Large intestine (tissue), 3 donors: ENCODE data around the gene GRIP2. TPM values are rescaled to one million over a fixed set of nuclear protein-coding genes. Genes with fewer than 3 reads are reported as not detected.

ENCODE experiments used
- DNase-seq, 2 donors: peaks; one replicate each; pipeline versions ENCODE4 v3.0.0 to v3.0.0-alpha.2; 2013
- H3K27ac ChIP-seq: one replicate; pipeline ENCODE4 v1.5.1; 2013; ENCODE audit warnings: low read length
- H3K27me3 ChIP-seq: 2 replicates; pipeline ENCODE4 v1.6.1; 2013; ENCODE audit warnings: low read length; ENCODE audit not compliant: control insufficient read depth, insufficient read depth
- H3K36me3 ChIP-seq: 2 replicates; pipeline ENCODE4 v1.6.1; 2013; ENCODE audit warnings: low read length; ENCODE audit not compliant: control insufficient read depth, insufficient read depth
- H3K4me1 ChIP-seq: one replicate; pipeline ENCODE4 v1.6.1; 2013; ENCODE audit warnings: low read length; ENCODE audit not compliant: control insufficient read depth, insufficient read depth
- H3K4me3 ChIP-seq: one replicate; pipeline ENCODE4 v1.5.1; 2013; ENCODE audit warnings: low read length
- H3K9me3 ChIP-seq: one replicate; pipeline ENCODE4 v1.6.1; 2013; ENCODE audit warnings: mild to moderate bottlenecking, low read depth, low read length, moderate library complexity; ENCODE audit not compliant: control insufficient read depth
- WGBS: methylation state at CpG from one replicate; pipeline ENCODE4 v1.1.5; 2013; ENCODE audit warnings: low lambda C conversion rate; ENCODE audit not compliant: insufficient coverage; 5-methylcytosine and 5-hydroxymethylcytosine counted together
- polyA plus RNA-seq: library from polyadenylated mRNA; unstranded; fragments of 120-200 nt; gene quantifications from one replicate; pipeline ENCODE4 v1.2.1, GENCODE V29; 2013

GRIP2 gene
- polyA plus RNA-seq, 1 donor, result 1.1 TPM

GRCh38 chr3:14486460-14486859 lies 53.7 kb downstream of the GRIP2 start:
- no CpG with 5 or more reads among the region's 5 CpGs for WGBS
- H3K4me3 ChIP-seq, result no peak overlapping the region
- H3K4me1 ChIP-seq, result no peaks in the 10 kb centered on the region
- peaks cover 64% of the 10 kb centered on the region for H3K36me3 ChIP-seq
- no peak overlapping the region for H3K27ac ChIP-seq
- no peaks in the 10 kb centered on the region for H3K27me3 ChIP-seq
- DNase-seq, result no peak
- H3K9me3 ChIP-seq, result no peaks in the 10 kb centered on the region

- H3K4me1 ChIP-seq, result no peaks in the 10 kb centered on the region
- no peak overlapping the region for H3K27ac ChIP-seq
- no CpG with 5 or more reads among the region's 3 CpGs for WGBS
- DNase-seq, result no peak
- no peaks in the 10 kb centered on the region for H3K9me3 ChIP-seq
- no peaks in the 10 kb centered on the region for H3K27me3 ChIP-seq
- peaks cover 68% of the 10 kb centered on the region for H3K36me3 ChIP-seq
- H3K4me3 ChIP-seq, result no peak overlapping the region
Measured at GRCh38 chr3:14485981-14486380, 54.2 kb downstream of the GRIP2 start.

- H3K4me3 ChIP-seq, result no peak overlapping the region
- H3K27ac ChIP-seq, result no peak overlapping the region
- no peaks in the 10 kb centered on the region for H3K9me3 ChIP-seq
- no peaks in the 10 kb centered on the region for H3K27me3 ChIP-seq
- no peak for DNase-seq
- WGBS, result 100% methylated on average over 2 of the region's 17 CpGs
- no peaks in the 10 kb centered on the region for H3K4me1 ChIP-seq
- peaks cover 75% of the 10 kb centered on the region for H3K36me3 ChIP-seq
Measured at GRCh38 chr3:14484741-14485140, 55.4 kb downstream of the GRIP2 start.

- Histone ChIP-seq H3K27me3 (no peaks in the 10 kb centered on the region), H3K27ac (no peak overlapping the region), H3K4me1 (no peaks in the 10 kb centered on the region), H3K9me3 (no peaks in the 10 kb centered on the region), H3K4me3 (no peak overlapping the region), H3K36me3 (peaks cover 79% of the 10 kb centered on the region)
- no CpG with 5 or more reads among the region's 1 CpG for WGBS
- no peak for DNase-seq
Measured at GRCh38 chr3:14483286-14483685, 56.9 kb downstream of the GRIP2 start.

GRCh38 chr3:14482271-14482721 lies 57.8 kb downstream of the GRIP2 start:
- Histone ChIP-seq H3K27ac (no peak overlapping the region), H3K27me3 (no peaks in the 10 kb centered on the region), H3K36me3 (peaks cover 82% of the 10 kb centered on the region), H3K9me3 (no peaks in the 10 kb centered on the region), H3K4me1 (no peaks in the 10 kb centered on the region), H3K4me3 (no peak overlapping the region)
- DNase-seq, result no peak
- WGBS, result no CpG with 5 or more reads among the region's 2 CpGs

- Histone ChIP-seq H3K9me3 (no peaks in the 10 kb centered on the region), H3K4me3 (no peak overlapping the region), H3K4me1 (no peaks in the 10 kb centered on the region), H3K27ac (no peak overlapping the region), H3K36me3 (peaks cover 88% of the 10 kb centered on the region), H3K27me3 (no peaks in the 10 kb centered on the region)
- no peak for DNase-seq
- WGBS, result no CpG with 5 or more reads among the region's 13 CpGs
Measured at GRCh38 chr3:14481646-14482036, 58.5 kb downstream of the GRIP2 start.

GRCh38 chr3:14481018-14481645 lies 59.0 kb downstream of the GRIP2 start:
- H3K4me3 ChIP-seq, result no peak overlapping the region
- no peak overlapping the region for H3K27ac ChIP-seq
- no CpG with 5 or more reads among the region's 10 CpGs for WGBS
- peaks cover 89% of the 10 kb centered on the region for H3K36me3 ChIP-seq
- no peaks in the 10 kb centered on the region for H3K4me1 ChIP-seq
- no peaks in the 10 kb centered on the region for H3K9me3 ChIP-seq
- DNase-seq, result no peak
- no peaks in the 10 kb centered on the region for H3K27me3 ChIP-seq

GRCh38 chr3:14480207-14481017 lies 59.7 kb downstream of the GRIP2 start:
- peaks cover 90% of the 10 kb centered on the region for H3K36me3 ChIP-seq
- no CpG with 5 or more reads among the region's 8 CpGs for WGBS

GRCh38 chr3:14479591-14479990 lies 60.6 kb downstream of the GRIP2 start:
- WGBS, result no CpG with 5 or more reads among the region's 6 CpGs

More at GRCh38 chr3:14480207-14481017, 59.7 kb downstream of the GRIP2 start:
- Histone ChIP-seq H3K4me1 (no peaks in the 10 kb centered on the region), H3K9me3 (no peaks in the 10 kb centered on the region), H3K27me3 (no peaks in the 10 kb centered on the region), H3K4me3 (no peak overlapping the region), H3K27ac (no peak overlapping the region)
- no peak for DNase-seq

GRCh38 chr3:14478956-14479550 lies 61.1 kb downstream of the GRIP2 start:
- H3K27me3 ChIP-seq, result no peaks in the 10 kb centered on the region
- no peaks in the 10 kb centered on the region for H3K4me1 ChIP-seq
- H3K36me3 ChIP-seq, result peaks cover 85% of the 10 kb centered on the region
- no peaks in the 10 kb centered on the region for H3K9me3 ChIP-seq
- H3K27ac ChIP-seq, result no peak overlapping the region
- no peak for DNase-seq
- 93% methylated on average over 3 of the region's 8 CpGs for WGBS
- H3K4me3 ChIP-seq, result no peak overlapping the region

More at GRCh38 chr3:14479591-14479990, 60.6 kb downstream of the GRIP2 start:
- H3K4me3 ChIP-seq, result no peak overlapping the region
- H3K27ac ChIP-seq, result no peak overlapping the region
- H3K4me1 ChIP-seq, result no peaks in the 10 kb centered on the region
- no peaks in the 10 kb centered on the region for H3K27me3 ChIP-seq
- H3K36me3 ChIP-seq, result peaks cover 85% of the 10 kb centered on the region
- H3K9me3 ChIP-seq, result no peaks in the 10 kb centered on the region
- no peak for DNase-seq
